GM19043 (cell line): ENCODE results near the gene CDS1.

ENCODE experiments used
- ATAC-seq: cut with Tn5 transposase; IDR thresholded peaks from one replicate; pipeline ENCODE4 v1.9.1; 2021; ENCODE audit warnings: low read depth; ENCODE audit not compliant: unreplicated experiment

CDS1 gene

DNA sequence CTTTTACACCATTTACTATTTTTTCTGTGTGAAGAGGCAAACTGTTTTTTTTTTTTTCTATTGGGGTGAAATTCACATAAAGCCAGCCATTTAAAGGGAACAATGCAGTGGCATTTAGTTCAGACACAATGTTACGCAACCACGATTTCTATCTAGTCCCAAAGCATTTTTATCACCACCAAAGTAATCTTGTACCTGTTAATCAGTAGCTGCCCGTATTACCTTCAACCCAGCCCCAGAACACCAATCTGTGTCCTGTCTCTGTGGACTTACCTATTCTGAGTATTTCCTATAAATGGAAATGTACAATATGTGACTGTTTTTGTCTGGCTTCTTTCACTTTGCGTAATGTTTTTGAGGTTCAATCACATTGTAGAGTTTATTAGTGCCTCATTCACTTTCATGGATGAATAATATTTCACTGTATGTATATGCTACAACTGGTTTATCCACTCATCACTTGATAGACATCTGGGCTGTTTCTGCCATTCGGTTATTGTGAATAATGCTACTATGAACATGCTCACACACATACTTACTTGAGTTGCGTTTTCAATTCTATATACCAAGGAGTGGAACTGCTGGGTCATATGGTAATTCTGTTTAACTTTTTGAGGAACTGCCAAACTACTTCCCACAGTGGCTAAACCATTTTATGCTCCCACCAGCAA is 116.2 kb downstream of the CDS1 start:
- ATAC-seq, result no peak
